Heart right ventricle (tissue), 16 donors: ENCODE measurements around the gene LRAT. TPM values are rescaled to one million over a fixed set of nuclear protein-coding genes. Genes with fewer than 3 reads are reported as not detected.

Source experiments
- ATAC-seq, 8 donors: fragments of 200-7000 bp; cut with Tn5 transposase; one replicate each; pipeline ENCODE4 v1.9.1; 2020; ENCODE audit warnings: mild to moderate bottlenecking in 8 of 8, moderate library complexity in 8 of 8, moderate number of reproducible peaks in 1 of 8
- DNase-seq, 2 donors: peaks; one replicate each; pipeline ENCODE4 v3.0.0-alpha.2; 2020
- H3K27ac ChIP-seq, 10 donors: fragments of 200-600 bp; sonication (generic) in 2 of 10; one replicate each; pipeline versions ENCODE4 v1.5.0 to v1.8.0; 2020 to 2022; ENCODE audit warnings: mild to moderate bottlenecking in 3 of 10
- H3K27me3 ChIP-seq, 7 donors: fragments of 200-600 bp; one replicate each; pipeline ENCODE4 v1.8.0; 2021 to 2022; ENCODE audit warnings: mild to moderate bottlenecking in 2 of 7
- H3K36me3 ChIP-seq, 9 donors: fragments of 200-600 bp; sonication (generic) in 1 of 9; one replicate each; pipeline versions ENCODE4 v1.5.0 to v1.8.0; 2020 to 2022; ENCODE audit warnings: mild to moderate bottlenecking in 2 of 9
- H3K4me1 ChIP-seq, 9 donors: fragments of 200-600 bp; sonication (generic) in 1 of 9; one replicate each; pipeline versions ENCODE4 v1.5.0 to v1.8.0; 2020 to 2022; ENCODE audit warnings: mild to moderate bottlenecking in 4 of 9
- H3K4me3 ChIP-seq, 10 donors: fragments of 200-600 bp; sonication (generic) in 2 of 10; one replicate each; pipeline versions ENCODE4 v1.5.0 to v1.8.0; 2020 to 2022; ENCODE audit warnings: mild to moderate bottlenecking in 7 of 10, moderate library complexity in 2 of 10
- H3K9me3 ChIP-seq, 11 donors: fragments of 200-600 bp in 10 of 11; sonication (generic) in 2 of 11; one replicate each; pipeline versions ENCODE4 v1.5.0 to v1.8.0; 2013 to 2022; ENCODE audit warnings: mild to moderate bottlenecking in 2 of 11, control low read depth in 1 of 11, moderate library complexity in 1 of 11
- CTCF ChIP-seq, 9 donors: fragments of 200-600 bp; sonication (generic) in 2 of 9; IDR thresholded peaks; one replicate each; pipeline versions ENCODE4 v1.5.0 to v1.8.0; 2021 to 2022; ENCODE audit warnings: antibody characterized with exemption in 9 of 9, mild to moderate bottlenecking in 5 of 9, moderate library complexity in 1 of 9
- WGBS, 2 donors: extraction: QIAGEN DNeasy Blood & Tissue Kit; methylation state at CpG; one replicate each; pipeline ENCODE4 v1.1.7; 2013; ENCODE audit warnings: inconsistent platforms in 1 of 2; 5-methylcytosine and 5-hydroxymethylcytosine counted together
- intact Hi-C, 10 donors: fragments of 100-400 bp; cut with DNase I; formaldehyde crosslinking; loops; one replicate each; pipeline versions ENCODE4 v1.11.1 to v1.14.2; 2022
- polyA plus RNA-seq, 2 donors: library from polyadenylated mRNA; stranded (reverse); fragments of 200-250 nt; gene quantifications; one replicate each; pipeline ENCODE4 v1.2.3, GENCODE V29; 2013
- total RNA-seq, 10 donors: library from RNA; stranded (reverse); fragmentation: NEBNext Ultra II Directional in 3 of 10; extraction: Animal tissue kit (Norgen Biotek cat#: 25700) in 3 of 10; gene quantifications; one replicate each; pipeline versions ENCODE4 v1.2.1 to v1.2.4, GENCODE V29; 2021 to 2023
- donor health status: Arrhythmogenic right ventricular cardiomyopathy.
- donor health status: ischemic (EF 13 %, LVEDD 7.1; RV severe dilation, severe dysfunction).
- donor health status: healthy with polysubstance abuse.
- donor health status: DM: no; HTN: yes; CAD: no.
- donor health status: DM: no; HTN: no; CAD: no.
- donor health status: ischemic (EF 25% LVEDD 6.9; RV normal size, moderate dysfunction).
- donor health status: ischemic (EF 25% LVEDD 5.7; RV mildly dilated, moderate dysfunction).
- donor health status: healthy.
- donor health status: DM: yes; HTN: yes; CAD: no.
- donor health status: Ischemic cardiomyopathy.
- donor health status: ischemic (EF 35%, LVEDD 5.7; RV mildly dilated, moderate dysfunction).
- donor health status: nonischemic (EF 11% LVEDD 7.7; RV severe dilation, severe dysfunction).
- donor health status: DM: yes; HTN: yes; CAD: no.
- donor health status: PGD.
- donor health status: ischemic (EF 29% LVEDD 5.4; RV normal size, mild dysfunction).
- donor health status: nonischemic (EF 23%, LVEDD 6.1; RV moderate dilation, normal function).

The LRAT gene
- total and polyA plus RNA-seq, 12 donors = 0.11 to 0.15 TPM; not detected in 10

- Histone ChIP-seq H3K27me3 (peaks cover 0 to 35% (median 0%) of the 10 kb centered on the region in 7 donors), H3K36me3 (no peaks in the 10 kb centered on the region), H3K4me3 (no peak overlapping the region), H3K27ac (no peak overlapping the region), H3K4me1 (no peaks in the 10 kb centered on the region), H3K9me3 (no peaks in the 10 kb centered on the region)
- TF ChIP-seq CTCF (IDR thresholded peaks at IDR 0.05) = no peak
- no peak for ATAC-seq
- intact Hi-C loops = no loop called here
- DNase-seq = no peak
- WGBS, 2 donors = 70 to 71% methylated on average over 2 of the region's 2 CpGs
These were observed 17.1 kb downstream of the LRAT start for GRCh38 chr4:154760895-154761294.

GRCh38 chr4:154778264-154778663 lies 34.5 kb downstream of the LRAT start:
- Histone ChIP-seq H3K27ac (no peak overlapping the region), H3K27me3 (peaks cover 0 to 31% (median 21%) of the 10 kb centered on the region in 7 donors), H3K36me3 (no peaks in the 10 kb centered on the region), H3K4me3 (no peak overlapping the region), H3K9me3 (peaks cover 0 to 3% (median 0%) of the 10 kb centered on the region in 11 donors), H3K4me1 (no peaks in the 10 kb centered on the region)
- TF ChIP-seq CTCF (IDR thresholded peaks at IDR 0.05) = no peak
- WGBS, 2 donors = 79 to 88% methylated on average over 1 of the region's 1 CpG
- DNase-seq (no peak), ATAC-seq (no peak)
- intact Hi-C loops = loop anchor here in 2 of 10 donors (5.0 to 10.0 kb wide), 2 partner anchors 223 to 226 kb away; partner anchors contain the start of gene PLRG1 (in 2 of the 2)

- Histone ChIP-seq H3K9me3 (no peaks in the 10 kb centered on the region), H3K27me3 (peaks cover 0 to 31% (median 21%) of the 10 kb centered on the region in 7 donors), H3K4me3 (no peak overlapping the region), H3K4me1 (no peaks in the 10 kb centered on the region), H3K27ac (no peak overlapping the region), H3K36me3 (no peaks in the 10 kb centered on the region)
- WGBS, 2 donors = 50 to 54% methylated on average over 3 of the region's 3 CpGs
- peak in 7 of 9 donors; percentile 31 to 57 (median 40) for TF ChIP-seq CTCF (IDR thresholded peaks at IDR 0.05)
- no peak for ATAC-seq
- intact Hi-C loops = loop anchor here in 2 of 10 donors (5.0 to 10.0 kb wide), 2 partner anchors 225 to 227 kb away; partner anchors contain the start of gene PLRG1 (in 2 of the 2)
- DNase-seq = no peak
These were observed 35.7 kb downstream of the LRAT start for GRCh38 chr4:154779362-154779947.

DNA sequence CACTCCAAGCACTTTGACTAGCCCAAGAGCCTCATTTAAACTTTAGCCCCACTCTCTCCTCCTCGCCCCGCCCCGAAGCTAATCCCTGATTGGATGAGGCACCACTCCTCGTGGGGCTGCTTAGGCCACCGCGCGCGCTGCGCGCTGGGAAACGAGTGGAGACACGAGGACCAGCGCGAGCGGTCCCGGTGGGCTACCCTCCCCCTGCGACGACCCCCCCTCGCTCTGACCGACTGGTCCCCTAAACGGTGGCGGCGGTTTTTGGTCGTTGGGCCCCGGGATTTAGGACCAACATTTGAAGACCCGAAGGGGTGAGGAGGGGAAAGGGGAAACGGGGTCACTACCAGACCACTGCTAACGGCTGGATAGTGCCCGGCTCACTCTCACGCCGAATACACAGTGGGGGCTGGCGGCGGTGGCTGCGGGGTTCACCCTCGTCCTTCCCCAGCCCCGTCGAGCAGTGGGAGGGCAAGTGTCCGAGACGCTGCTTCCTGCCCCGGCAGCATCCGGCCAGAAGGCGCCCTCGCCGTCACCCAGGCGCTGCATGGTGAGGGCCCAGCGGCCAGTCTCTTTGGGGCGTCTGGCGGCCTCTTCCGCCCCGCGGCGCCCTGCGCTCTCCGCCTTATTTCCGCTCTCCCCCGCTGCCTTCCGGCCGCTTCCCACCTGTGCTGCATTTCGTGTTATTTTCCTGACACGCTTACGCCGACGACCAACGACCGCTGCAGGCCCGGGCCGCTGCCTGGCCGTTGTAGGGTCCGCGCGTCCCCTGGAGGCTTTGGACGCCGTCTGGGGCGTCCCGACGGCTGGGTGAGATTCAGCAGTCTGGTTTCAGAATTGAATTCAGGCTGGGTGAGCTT lies 37.6 kb downstream of the LRAT start, which contains the start of gene RBM46:
TSS of gene RBM46 (plus strand) at position 147 of the 857 bp plus-strand sequence. CDS start 15,481 bp downstream, outside the sequence.
- peak within 1 kb of the TSS in 1 of 10 donors; percentile 20 for H3K4me3 ChIP-seq
- no peaks in the 10 kb centered on the region for H3K36me3 ChIP-seq
- DNase-seq (no peak), ATAC-seq (peak in 1 of 8 donors; percentile 17)
- H3K27ac ChIP-seq = no peak within 1 kb of the TSS
- WGBS, 2 donors = 60 to 63% methylated on average over 74 to 76 of the region's 76 CpGs
- H3K27me3 ChIP-seq = peaks cover 0 to 31% (median 21%) of the 10 kb centered on the region in 7 donors
- no peaks in the 10 kb centered on the region for H3K4me1 ChIP-seq
- intact Hi-C loops = loop anchor here in 2 of 10 donors (10.0 kb wide), 1 partner anchor 227 kb away; the partner anchor contains the start of gene PLRG1 (in 2 of the 2)
- no peaks in the 10 kb centered on the region for H3K9me3 ChIP-seq
- TF ChIP-seq CTCF (IDR thresholded peaks at IDR 0.05) = no peak
